Measurements from ENCODE around the gene ZNF532.

Gene ZNF532

GRCh38 chr18:58970943-58971790, 106.5 kb downstream of the ZNF532 start:
- no peak for DNase-seq (ENCODE audit: low spot score)

- DNase-seq (ENCODE audit: low spot score): no peak
Observed at GRCh38 chr18:58975296-58975695, 110.6 kb downstream of the ZNF532 start.

- no peak for DNase-seq (ENCODE audit: low spot score)
Observed at GRCh38 chr18:58975781-58976180, 111.1 kb downstream of the ZNF532 start.

- DNase-seq (ENCODE audit: low spot score): no peak
Observed at GRCh38 chr18:58977223-58977622, 112.5 kb downstream of the ZNF532 start.

GRCh38 chr18:58977801-58978200, 113.1 kb downstream of the ZNF532 start:
- DNase-seq (ENCODE audit: low spot score): no peak

GRCh38 chr18:58978916-58979315, 114.2 kb downstream of the ZNF532 start:
- no peak for DNase-seq (ENCODE audit: low spot score)

GRCh38 chr18:58979615-58980014, 114.9 kb downstream of the ZNF532 start:
- DNase-seq (ENCODE audit: low spot score): no peak

GRCh38 chr18:58980991-58981390, 116.3 kb downstream of the ZNF532 start:
- no peak for DNase-seq (ENCODE audit: low spot score)

GRCh38 chr18:58983260-58984155, 118.8 kb downstream of the ZNF532 start:
- DNase-seq (ENCODE audit: low spot score): no peak

GRCh38 chr18:58988600-58988999, 123.9 kb downstream of the ZNF532 start:
- DNase-seq (ENCODE audit: low spot score): no peak

- no peak for DNase-seq (ENCODE audit: low spot score)
Observed at GRCh38 chr18:58989184-58989759, 124.6 kb downstream of the ZNF532 start.

GRCh38 chr18:58990720-58991119, 126.0 kb downstream of the ZNF532 start:
- no peak for DNase-seq (ENCODE audit: low spot score)

- no peak for DNase-seq (ENCODE audit: low spot score)
Observed at GRCh38 chr18:58991167-58991798, 126.6 kb downstream of the ZNF532 start.

GRCh38 chr18:58992301-58993231, 127.9 kb downstream of the ZNF532 start:
- DNase-seq (ENCODE audit: low spot score): no peak

- no peak for DNase-seq (ENCODE audit: low spot score)
Observed at GRCh38 chr18:58993260-58993659, 128.6 kb downstream of the ZNF532 start.

- DNase-seq (ENCODE audit: low spot score): no peak
Observed at GRCh38 chr18:58995663-58996062, 131.0 kb downstream of the ZNF532 start.

- no peak for DNase-seq (ENCODE audit: low spot score)
Observed at GRCh38 chr18:58996131-58996641, 131.5 kb downstream of the ZNF532 start.

- DNase-seq (ENCODE audit: low spot score): no peak
Observed at GRCh38 chr18:58996696-58997095, 132.0 kb downstream of the ZNF532 start.

- no peak for DNase-seq (ENCODE audit: low spot score)
Observed at GRCh38 chr18:58997811-58998337, 133.2 kb downstream of the ZNF532 start.

- no peak for DNase-seq (ENCODE audit: low spot score)
Observed at GRCh38 chr18:58998401-58999203, 133.9 kb downstream of the ZNF532 start.
